PC-9 (cell line): ENCODE data around the gene DNAAF1. TPM values are rescaled to one million over a fixed set of nuclear protein-coding genes. Genes with fewer than 3 reads are reported as not detected.
"Not testable (repeated sequence)": the region's sequence is repeated elsewhere in the genome, so short reads cannot be mapped to it uniquely, and the experiment has no call there.

Source experiments
- BruUV-seq: library from RNA; stranded (reverse); fragments of 400-500 nt; replicated peaks from 2 replicates; lab custom pipeline; 2021; lab: Mats Ljungman, UMichigan
- CTCF ChIA-PET: fragments of 300-600 bp; sonication (Branson Sonifier 250); formaldehyde crosslinking; loops from one replicate; lab custom pipeline; 2022; ENCODE audit warnings: antibody characterized with exemption; lab: Charles Lee
- POLR2A ChIA-PET: fragments of 300-600 bp; sonication (Branson Sonifier 250); formaldehyde crosslinking; loops from one replicate; lab custom pipeline; 2022; ENCODE audit warnings: antibody characterized with exemption; ENCODE audit not compliant: unreplicated experiment; lab: Charles Lee
- DNase-seq, 2 experiments: peaks; one replicate each; pipeline versions ENCODE4 v3.0.0 to v3.0.0-alpha.2; 2015 to 2022; ENCODE audit warnings: mixed read lengths in 1 of 2
- H2AFZ ChIP-seq: fragments of 200-600 bp; sonication (generic); 2 replicates; pipeline ENCODE4 v1.8.1; 2017; ENCODE audit warnings: antibody characterized with exemption
- H3F3A ChIP-seq: fragments of 200-600 bp; sonication (generic); 2 replicates; pipeline ENCODE4 v1.8.1; 2017; ENCODE audit warnings: antibody characterized with exemption, mild to moderate bottlenecking, low read depth; ENCODE audit not compliant: insufficient read depth
- H3K27ac ChIP-seq: fragments of 200-600 bp; sonication (generic); 2 replicates; pipeline ENCODE4 v1.6.1; 2016; ENCODE audit warnings: mixed run types
- H3K27me3 ChIP-seq: fragments of 200-600 bp; sonication (generic); 2 replicates; pipeline ENCODE4 v1.6.1; 2016; ENCODE audit warnings: low read depth, mixed run types; ENCODE audit not compliant: insufficient read depth
- H3K36me3 ChIP-seq: fragments of 200-600 bp; sonication (generic); 2 replicates; pipeline ENCODE4 v1.6.1; 2016; ENCODE audit warnings: low read depth, mixed run types
- H3K4me1 ChIP-seq: fragments of 200-600 bp; sonication (generic); replicated peaks from 2 replicates; pipeline ENCODE4 v1.6.1; 2016; ENCODE audit warnings: mixed run types; ENCODE audit not compliant: insufficient read depth
- H3K4me2 ChIP-seq: fragments of 200-600 bp; sonication (generic); 2 replicates; pipeline ENCODE4 v1.6.1; 2017; ENCODE audit warnings: mixed run types
- H3K4me3 ChIP-seq: fragments of 200-600 bp; sonication (generic); 2 replicates; pipeline ENCODE4 v1.6.1; 2016; ENCODE audit warnings: mixed run types
- H3K79me2 ChIP-seq: fragments of 200-600 bp; sonication (generic); 2 replicates; pipeline ENCODE4 v1.6.1; 2017; ENCODE audit warnings: low read depth, mixed run types
- H3K9me2 ChIP-seq: fragments of 200-600 bp; sonication (generic); 2 replicates; pipeline ENCODE4 v1.8.1; 2017; ENCODE audit warnings: mild to moderate bottlenecking; ENCODE audit not compliant: insufficient read depth
- H3K9me3 ChIP-seq: fragments of 200-600 bp; sonication (generic); 2 replicates; pipeline ENCODE4 v1.8.1; 2016; ENCODE audit warnings: low read depth; ENCODE audit not compliant: insufficient read depth
- H4K20me1 ChIP-seq: fragments of 200-600 bp; sonication (generic); 2 replicates; pipeline ENCODE4 v1.8.1; 2017; ENCODE audit not compliant: insufficient read depth
- EZH2 ChIP-seq: fragments of 200-600 bp; sonication (generic); IDR thresholded peaks from 2 replicates; pipeline ENCODE4 v1.8.0; 2017; ENCODE audit warnings: antibody characterized with exemption, low read depth
- intact Hi-C: fragments of 100-400 bp; cut with micrococcal nuclease; formaldehyde crosslinking; loops from one replicate; pipeline ENCODE4 v1.10.0; 2022; ENCODE audit not compliant: unreplicated experiment
- total RNA-seq: library from RNA; stranded (reverse); gene quantifications from 2 replicates; pipeline ENCODE4 v1.2.3, GENCODE V29; 2021
- TF ChIP-seq, protein P1 (sequence below): fragments of 200-600 bp; sonication (generic); conservative IDR thresholded peaks from 2 replicates; pipeline ENCODE4 v1.6.1; 2017; ENCODE audit warnings: mixed run types, antibody characterized with exemption, mild to moderate bottlenecking, moderate library complexity

The DNAAF1 gene
- total RNA-seq, 1 experiment from 2014 or later = 1.2 TPM

DNA sequence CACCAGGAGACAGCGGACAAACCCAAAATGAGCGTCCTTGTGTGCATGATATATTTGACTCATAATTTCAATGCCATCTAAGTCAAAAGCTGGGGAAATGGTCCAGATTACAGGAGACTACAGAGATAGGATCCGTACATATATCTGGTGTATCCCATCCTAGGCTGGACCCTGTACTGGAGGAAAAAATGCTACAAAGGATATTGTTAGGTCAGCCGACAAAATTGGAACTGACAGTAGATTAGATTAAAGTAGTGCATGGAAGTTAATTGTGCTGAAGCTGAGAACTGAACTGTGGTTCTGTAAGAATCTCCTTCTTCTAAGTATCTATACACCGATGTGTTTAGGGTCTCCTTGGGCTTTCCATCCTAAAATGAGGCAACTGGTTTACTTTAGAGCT is 70.4 kb downstream of the DNAAF1 start:
- Histone ChIP-seq H4K20me1 (no peaks in the 10 kb centered on the region), H3K4me2 (no peak overlapping the region), H3F3A (no peaks in the 10 kb centered on the region), H3K4me1 (peaks cover 6% of the 10 kb centered on the region; the same call in 1 of the 2 replicates), H3K36me3 (no peaks in the 10 kb centered on the region), H3K4me3 (no peak overlapping the region), H3K27ac (no peak overlapping the region), H3K9me2 (no peaks in the 10 kb centered on the region), H3K9me3 (no peaks in the 10 kb centered on the region), H2AFZ (no peak overlapping the region), H3K27me3 (no peaks in the 10 kb centered on the region), H3K79me2 (no peaks in the 10 kb centered on the region)
- no TSS peak for BruUV-seq
- CTCF ChIA-PET = no interaction called here
- intact Hi-C loops = no loop called here
- no peak for DNase-seq
- POLR2A ChIA-PET = no interaction called here
- TF ChIP-seq, protein P1, sequence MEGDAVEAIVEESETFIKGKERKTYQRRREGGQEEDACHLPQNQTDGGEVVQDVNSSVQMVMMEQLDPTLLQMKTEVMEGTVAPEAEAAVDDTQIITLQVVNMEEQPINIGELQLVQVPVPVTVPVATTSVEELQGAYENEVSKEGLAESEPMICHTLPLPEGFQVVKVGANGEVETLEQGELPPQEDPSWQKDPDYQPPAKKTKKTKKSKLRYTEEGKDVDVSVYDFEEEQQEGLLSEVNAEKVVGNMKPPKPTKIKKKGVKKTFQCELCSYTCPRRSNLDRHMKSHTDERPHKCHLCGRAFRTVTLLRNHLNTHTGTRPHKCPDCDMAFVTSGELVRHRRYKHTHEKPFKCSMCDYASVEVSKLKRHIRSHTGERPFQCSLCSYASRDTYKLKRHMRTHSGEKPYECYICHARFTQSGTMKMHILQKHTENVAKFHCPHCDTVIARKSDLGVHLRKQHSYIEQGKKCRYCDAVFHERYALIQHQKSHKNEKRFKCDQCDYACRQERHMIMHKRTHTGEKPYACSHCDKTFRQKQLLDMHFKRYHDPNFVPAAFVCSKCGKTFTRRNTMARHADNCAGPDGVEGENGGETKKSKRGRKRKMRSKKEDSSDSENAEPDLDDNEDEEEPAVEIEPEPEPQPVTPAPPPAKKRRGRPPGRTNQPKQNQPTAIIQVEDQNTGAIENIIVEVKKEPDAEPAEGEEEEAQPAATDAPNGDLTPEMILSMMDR = no peak
- TF ChIP-seq EZH2 = no peak

DNA sequence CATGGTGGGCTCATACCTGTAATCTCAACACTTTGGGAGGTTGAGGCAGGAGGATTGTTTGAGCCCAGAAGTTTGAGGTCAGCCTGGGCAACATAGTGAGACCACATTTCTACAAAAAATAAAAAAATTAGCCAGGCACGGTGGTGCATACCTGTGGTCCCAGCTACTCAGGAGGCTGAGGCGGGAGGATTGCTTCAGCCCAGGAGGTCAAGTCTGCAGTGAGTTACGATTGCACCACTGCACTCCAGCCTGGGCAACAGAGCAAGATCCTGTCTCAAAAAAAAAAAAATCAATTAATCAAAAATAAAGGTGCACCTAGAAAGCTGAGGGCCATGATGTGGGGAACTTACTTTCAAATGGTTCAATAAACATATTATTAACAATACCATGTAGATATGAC is 71.0 kb downstream of the DNAAF1 start:
- BruUV-seq, POLR2A ChIA-PET, H2AFZ ChIP-seq, H3K4me1 ChIP-seq, H4K20me1 ChIP-seq, H3K27ac ChIP-seq, H3K4me2 ChIP-seq, DNase-seq, H3K9me3 ChIP-seq, intact Hi-C loops, H3K27me3 ChIP-seq, H3K9me2 ChIP-seq, H3K4me3 ChIP-seq, CTCF ChIA-PET, H3K79me2 ChIP-seq, H3F3A ChIP-seq, H3K36me3 ChIP-seq: not testable (repeated sequence)

DNA sequence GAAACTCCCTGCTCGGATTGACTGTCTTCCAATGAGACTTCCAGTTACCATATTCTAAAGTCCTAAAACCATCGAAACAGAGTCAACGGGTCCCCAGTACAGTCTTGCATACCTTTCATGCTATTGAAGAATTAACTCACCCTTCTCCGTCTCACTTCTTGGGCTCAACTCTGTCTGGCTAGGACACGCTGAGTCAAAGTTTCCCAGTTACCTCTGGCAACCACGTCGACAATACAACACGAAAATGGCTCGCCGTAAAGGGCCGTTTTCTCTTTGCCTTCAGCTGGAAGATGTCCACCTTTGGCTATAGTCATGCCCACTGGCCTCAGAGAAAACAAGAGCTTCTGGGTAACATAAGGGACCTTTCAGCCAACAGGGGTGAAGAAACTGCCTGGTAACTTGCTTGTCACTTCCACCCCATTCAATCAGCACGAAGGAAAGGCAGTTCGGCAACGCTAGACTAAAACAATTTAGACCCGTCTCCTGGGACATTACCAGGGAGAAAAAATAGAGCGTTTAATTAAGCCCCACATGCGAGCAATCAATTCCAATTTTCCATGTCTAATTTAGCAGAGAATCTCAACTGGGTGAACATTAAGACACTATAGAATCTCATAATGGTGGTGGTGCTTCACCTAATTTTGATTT is 73.2 kb downstream of the DNAAF1 start:
- ChIA-PET POLR2A (no interaction called here), CTCF (no interaction called here)
- no peaks in the 10 kb centered on the region for H3K27me3 ChIP-seq
- no peaks in the 10 kb centered on the region for H3K79me2 ChIP-seq
- H3K4me2 ChIP-seq = no peak overlapping the region
- H2AFZ ChIP-seq = no peak overlapping the region
- no peak overlapping the region for H3K27ac ChIP-seq
- H3K9me2 ChIP-seq = no peaks in the 10 kb centered on the region
- TF ChIP-seq EZH2 = no peak
- TF ChIP-seq, protein P1 = no peak
- DNase-seq = no peak
- no peak overlapping the region for H3K4me3 ChIP-seq
- 0 out of 2 replicates have a peak, but pooled peaks cover 3% of the 10 kb centered on the region for H3K9me3 ChIP-seq
- no TSS peak for BruUV-seq
- H4K20me1 ChIP-seq = no peaks in the 10 kb centered on the region
- H3F3A ChIP-seq = no peaks in the 10 kb centered on the region; the same call in 1 of the 2 replicates
- H3K4me1 ChIP-seq = peaks cover 12% of the 10 kb centered on the region
- no peaks in the 10 kb centered on the region for H3K36me3 ChIP-seq
- intact Hi-C loops = no loop called here

DNA sequence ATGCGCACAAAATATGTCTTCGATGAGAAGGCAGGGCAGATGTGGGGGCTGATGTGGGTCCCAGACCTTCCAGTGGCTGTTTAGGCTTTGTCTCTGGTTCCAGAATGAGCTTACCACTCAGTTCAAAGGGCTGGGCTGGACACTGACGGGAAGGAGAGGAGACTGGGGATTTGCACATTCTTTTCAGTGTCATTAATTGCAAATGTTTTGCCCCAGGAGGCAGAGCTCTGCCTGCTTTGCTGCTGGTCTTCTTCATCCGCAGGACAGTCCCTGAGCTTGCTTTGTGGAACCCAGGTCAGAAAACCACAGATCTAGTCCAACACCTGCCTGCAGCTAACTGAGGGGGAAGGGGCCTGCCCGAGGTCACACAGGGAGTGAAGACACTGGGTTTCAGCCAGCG is 73.8 kb downstream of the DNAAF1 start:
- no peaks in the 10 kb centered on the region for H3K36me3 ChIP-seq
- no peaks in the 10 kb centered on the region for H3K9me2 ChIP-seq
- no TSS peak for BruUV-seq
- H3K27ac ChIP-seq = no peak overlapping the region
- DNase-seq = no peak
- peaks cover 19% of the 10 kb centered on the region for H3K4me1 ChIP-seq
- POLR2A ChIA-PET = no interaction called here
- intact Hi-C loops = no loop called here
- H3K79me2 ChIP-seq = no peaks in the 10 kb centered on the region
- H3K9me3 ChIP-seq = 0 out of 2 replicates have a peak, but pooled peaks cover 3% of the 10 kb centered on the region
- H2AFZ ChIP-seq = no peak overlapping the region
- TF ChIP-seq, protein P1 = no peak
- TF ChIP-seq EZH2 = no peak
- H3K4me3 ChIP-seq = no peak overlapping the region
- no peaks in the 10 kb centered on the region for H4K20me1 ChIP-seq
- H3K4me2 ChIP-seq = no peak overlapping the region
- CTCF ChIA-PET = no interaction called here
- H3F3A ChIP-seq = no peaks in the 10 kb centered on the region; the same call in 1 of the 2 replicates
- no peaks in the 10 kb centered on the region for H3K27me3 ChIP-seq
